IPS-18c (cell line): Measurements from ENCODE around the gene IGF2BP2.

Source experiments
- H3K4me3 ChIP-seq: 2 replicates; pipeline ENCODE4 v1.7.0; 2013; ENCODE audit warnings: low read depth, mild to moderate bottlenecking, low read length, moderate library complexity; ENCODE audit not compliant: insufficient read depth
- H3K9me3 ChIP-seq: one replicate; pipeline ENCODE4 v1.6.1; 2013; ENCODE audit warnings: mild to moderate bottlenecking, low read length, moderate library complexity; ENCODE audit not compliant: control insufficient read depth, insufficient read depth

IGF2BP2 gene

GRCh38 chr3:185629554-185630181 is 195.2 kb downstream of the IGF2BP2 start:
- Histone ChIP-seq H3K4me3 (no peak overlapping the region), H3K9me3 (no peaks in the 10 kb centered on the region)

- Histone ChIP-seq H3K4me3 (no peak overlapping the region), H3K9me3 (no peaks in the 10 kb centered on the region)
These were observed 199.1 kb downstream of the IGF2BP2 start for GRCh38 chr3:185625784-185626183.

- Histone ChIP-seq H3K4me3 (no peak overlapping the region), H3K9me3 (no peaks in the 10 kb centered on the region)
These were observed 200.7 kb downstream of the IGF2BP2 start for GRCh38 chr3:185623939-185624665.

GRCh38 chr3:185613016-185613415 is 211.8 kb downstream of the IGF2BP2 start:
- no peaks in the 10 kb centered on the region for H3K9me3 ChIP-seq

GRCh38 chr3:185606196-185606595 is 218.6 kb downstream of the IGF2BP2 start:
- no peak overlapping the region for H3K4me3 ChIP-seq

More at GRCh38 chr3:185613016-185613415, 211.8 kb downstream of the IGF2BP2 start:
- no peak overlapping the region for H3K4me3 ChIP-seq

GRCh38 chr3:185605566-185605965 is 219.3 kb downstream of the IGF2BP2 start:
- no peak overlapping the region for H3K4me3 ChIP-seq
- no peaks in the 10 kb centered on the region for H3K9me3 ChIP-seq

More at GRCh38 chr3:185606196-185606595, 218.6 kb downstream of the IGF2BP2 start:
- no peaks in the 10 kb centered on the region for H3K9me3 ChIP-seq

- H3K9me3 ChIP-seq, result no peaks in the 10 kb centered on the region
- no peak overlapping the region for H3K4me3 ChIP-seq
These were observed 229.3 kb downstream of the IGF2BP2 start for GRCh38 chr3:185595526-185595925.

- no peaks in the 10 kb centered on the region for H3K9me3 ChIP-seq
- no peak overlapping the region for H3K4me3 ChIP-seq
These were observed 230.8 kb downstream of the IGF2BP2 start for GRCh38 chr3:185594073-185594472.
